Prostate gland (tissue), 2 donors: ENCODE results near the gene CHI3L2. TPM values are rescaled to one million over a fixed set of nuclear protein-coding genes. Genes with fewer than 3 reads are reported as not detected.

Experiments used
- DNase-seq: peaks from one replicate; pipeline ENCODE4 v3.0.0-alpha.2; 2019; ENCODE audit warnings: low spot score
- H3K27ac ChIP-seq, 2 donors: fragments of 200-600 bp; sonication (generic); 2 replicates each; pipeline ENCODE4 v1.5.1; 2017 to 2019
- H3K27me3 ChIP-seq: fragments of 200-600 bp; sonication (generic); replicated peaks from 2 replicates; pipeline ENCODE4 v1.5.1; 2019; ENCODE audit not compliant: insufficient read depth
- H3K36me3 ChIP-seq, 2 donors: fragments of 200-600 bp; sonication (generic); 1 replicate in 1 of 2; 2 replicates in 1 of 2; pipeline versions ENCODE4 v1.5.1 to v1.8.1; 2017 to 2019
- H3K4me1 ChIP-seq: fragments of 200-600 bp; sonication (generic); replicated peaks from 2 replicates; pipeline ENCODE4 v1.5.1; 2019
- H3K4me3 ChIP-seq, 2 donors: fragments of 200-600 bp; sonication (generic); 2 replicates each; pipeline ENCODE4 v1.5.1; 2017 to 2019
- H3K9me3 ChIP-seq: fragments of 200-600 bp; sonication (generic); 2 replicates; pipeline ENCODE4 v1.5.1; 2017
- POLR2A ChIP-seq: fragments of 450-650 bp; IDR thresholded peaks from one replicate; pipeline ENCODE4 v1.6.1; 2016; ENCODE audit warnings: antibody characterized with exemption, mild to moderate bottlenecking
- POLR2AphosphoS5 ChIP-seq: sonication (generic); formaldehyde crosslinking; IDR thresholded peaks from one replicate; pipeline ENCODE4 v1.6.1; 2017; ENCODE audit warnings: antibody characterized with exemption
- WGBS: methylation state at CpG from one replicate; pipeline ENCODE4 v1.1.5; 2018; 5-methylcytosine and 5-hydroxymethylcytosine counted together
- intact Hi-C: fragments of 100-400 bp; cut with DNase I; formaldehyde crosslinking; loops from one replicate; pipeline ENCODE4 v1.14.2; 2022
- total RNA-seq, 2 donors: library from RNA; depleted of rRNA; stranded (reverse); fragments of >200 nt; gene quantifications; one replicate each; pipeline ENCODE4 v1.1.0, GENCODE V29; 2016
- TF ChIP-seq, protein P1 (sequence below), 4 experiments: fragments of 200-600 bp in 2 of 4; fragments of 450-650 bp in 2 of 4; sonication (generic) in 2 of 4; IDR thresholded peaks; 1 replicate in 3 of 4; 2 replicates in 1 of 4; pipeline ENCODE4 v1.5.1; 2016 to 2019; ENCODE audit warnings: antibody characterized with exemption in 4 of 4, mild to moderate bottlenecking in 2 of 4, moderate library complexity in 2 of 4

Gene CHI3L2
- total RNA-seq, 2 donors from 2014 or later, result 0.82 to 10.6 TPM

GRCh38 chr1:111209622-111210021 is 17.9 kb upstream of the CHI3L2 start:
- intact Hi-C loops, result no loop called here
- no peaks in the 10 kb centered on the region for H3K9me3 ChIP-seq
- no peaks in the 10 kb centered on the region for H3K36me3 ChIP-seq
- no peak overlapping the region for H3K27ac ChIP-seq
- 80% methylated on average over 4 of the region's 4 CpGs for WGBS
- no peak overlapping the region for H3K4me3 ChIP-seq
- no peaks in the 10 kb centered on the region for H3K4me1 ChIP-seq
- TF ChIP-seq, protein P1, sequence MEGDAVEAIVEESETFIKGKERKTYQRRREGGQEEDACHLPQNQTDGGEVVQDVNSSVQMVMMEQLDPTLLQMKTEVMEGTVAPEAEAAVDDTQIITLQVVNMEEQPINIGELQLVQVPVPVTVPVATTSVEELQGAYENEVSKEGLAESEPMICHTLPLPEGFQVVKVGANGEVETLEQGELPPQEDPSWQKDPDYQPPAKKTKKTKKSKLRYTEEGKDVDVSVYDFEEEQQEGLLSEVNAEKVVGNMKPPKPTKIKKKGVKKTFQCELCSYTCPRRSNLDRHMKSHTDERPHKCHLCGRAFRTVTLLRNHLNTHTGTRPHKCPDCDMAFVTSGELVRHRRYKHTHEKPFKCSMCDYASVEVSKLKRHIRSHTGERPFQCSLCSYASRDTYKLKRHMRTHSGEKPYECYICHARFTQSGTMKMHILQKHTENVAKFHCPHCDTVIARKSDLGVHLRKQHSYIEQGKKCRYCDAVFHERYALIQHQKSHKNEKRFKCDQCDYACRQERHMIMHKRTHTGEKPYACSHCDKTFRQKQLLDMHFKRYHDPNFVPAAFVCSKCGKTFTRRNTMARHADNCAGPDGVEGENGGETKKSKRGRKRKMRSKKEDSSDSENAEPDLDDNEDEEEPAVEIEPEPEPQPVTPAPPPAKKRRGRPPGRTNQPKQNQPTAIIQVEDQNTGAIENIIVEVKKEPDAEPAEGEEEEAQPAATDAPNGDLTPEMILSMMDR (IDR thresholded peaks at IDR 0.05), result no peak
- TF ChIP-seq POLR2A (no peak), POLR2AphosphoS5 (no peak)
- DNase-seq, result no peak
- H3K27me3 ChIP-seq, result no peaks in the 10 kb centered on the region

GRCh38 chr1:111211921-111212320 is 15.6 kb upstream of the CHI3L2 start:
- no peak overlapping the region for H3K27ac ChIP-seq
- TF ChIP-seq POLR2AphosphoS5 (no peak), POLR2A (no peak)
- TF ChIP-seq, protein P1 (IDR thresholded peaks at IDR 0.05), result no peak

DNA sequence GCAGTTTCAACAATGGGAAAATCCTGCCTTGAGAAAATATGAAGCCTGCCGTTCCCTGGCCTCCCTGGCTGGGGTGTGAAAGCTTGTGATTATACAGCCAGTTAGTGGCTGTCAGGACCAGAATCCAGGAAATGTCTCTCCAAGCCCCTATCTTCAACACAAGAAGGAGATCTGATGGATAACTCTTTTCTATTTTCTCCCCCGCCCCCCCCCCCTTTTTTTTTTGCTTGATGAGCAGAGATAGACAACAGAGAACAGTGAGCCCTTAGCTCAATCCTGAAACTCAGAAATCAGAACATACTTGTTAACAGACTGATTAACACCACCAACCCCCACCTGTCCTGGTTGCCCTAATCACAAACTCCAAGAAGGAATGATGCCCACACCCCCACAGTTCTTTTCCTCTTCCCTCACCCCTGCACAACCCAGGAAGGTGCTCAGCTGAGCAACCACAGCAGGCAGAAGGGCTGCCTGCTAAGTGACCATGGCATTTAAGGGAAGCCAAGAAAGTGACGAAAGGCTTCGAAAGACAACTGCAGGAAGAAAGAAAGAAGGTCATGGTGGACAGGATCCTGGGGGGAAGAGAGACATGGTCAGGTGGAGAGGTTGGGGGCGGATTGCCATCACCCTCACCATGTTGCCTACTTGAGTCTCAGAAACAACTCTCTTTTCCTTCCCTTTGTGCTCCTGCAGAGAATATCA is 14.7 kb upstream of the CHI3L2 start:
- Histone ChIP-seq H3K9me3 (no peaks in the 10 kb centered on the region), H3K4me1 (no peaks in the 10 kb centered on the region), H3K27me3 (no peaks in the 10 kb centered on the region), H3K4me3 (no peak overlapping the region), H3K27ac (no peak overlapping the region), H3K36me3 (no peaks in the 10 kb centered on the region)
- intact Hi-C loops, result no loop called here
- TF ChIP-seq POLR2AphosphoS5 (no peak), POLR2A (no peak)
- TF ChIP-seq, protein P1 (IDR thresholded peaks at IDR 0.05), result no peak
- DNase-seq, result no peak
- WGBS, result 71% methylated on average over 5 of the region's 5 CpGs

More at GRCh38 chr1:111211921-111212320, 15.6 kb upstream of the CHI3L2 start:
- no peak overlapping the region for H3K4me3 ChIP-seq
- DNase-seq, result no peak
- intact Hi-C loops, result no loop called here
- 100% methylated on average over 1 of the region's 1 CpG for WGBS
- no peaks in the 10 kb centered on the region for H3K36me3 ChIP-seq
- H3K27me3 ChIP-seq, result no peaks in the 10 kb centered on the region
- H3K4me1 ChIP-seq, result no peaks in the 10 kb centered on the region
- H3K9me3 ChIP-seq, result no peaks in the 10 kb centered on the region

DNA sequence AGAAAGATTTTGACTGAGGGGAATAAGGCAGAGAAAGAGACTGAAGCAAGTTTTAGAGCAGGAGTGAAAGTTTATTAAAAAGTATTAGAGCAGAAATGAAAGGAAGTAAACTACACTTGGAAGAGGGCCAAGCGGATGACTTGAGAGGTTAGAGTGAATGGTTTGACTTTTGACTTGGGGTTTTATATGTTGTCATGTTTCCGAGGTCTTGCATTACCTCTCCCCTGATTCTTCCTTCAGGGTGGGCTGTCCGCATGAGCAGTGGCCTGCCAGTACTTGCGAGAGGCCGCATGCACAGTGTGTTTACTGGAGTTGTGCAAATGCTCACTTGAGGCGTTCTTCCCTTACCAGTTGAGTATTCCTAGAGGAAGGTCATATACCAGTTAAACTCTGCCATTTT is 14.1 kb upstream of the CHI3L2 start:
- DNase-seq, result no peak
- no peaks in the 10 kb centered on the region for H3K9me3 ChIP-seq
- TF ChIP-seq POLR2A, result no peak
- TF ChIP-seq POLR2AphosphoS5, result no peak
- TF ChIP-seq, protein P1 (IDR thresholded peaks at IDR 0.05), result no peak
- H3K4me1 ChIP-seq, result no peaks in the 10 kb centered on the region
- no peak overlapping the region for H3K27ac ChIP-seq
- H3K27me3 ChIP-seq, result no peaks in the 10 kb centered on the region
- H3K4me3 ChIP-seq, result no peak overlapping the region
- intact Hi-C loops, result no loop called here
- H3K36me3 ChIP-seq, result no peaks in the 10 kb centered on the region
- 79% methylated on average over 6 of the region's 6 CpGs for WGBS
